ENCODE data around the gene GPC3.

- TF ChIP-seq CTCF (conservative IDR thresholded peaks at IDR 0.05) (no peak), EZH2 (IDR thresholded peaks at IDR 0.05; ENCODE audit: low read depth) (no peak)
Measured at GRCh38 chrX:133947996-133948395, 37.4 kb downstream of the GPC3 start.
